Measurements from ENCODE around the gene KLRG1.
A peak's percentile ranks its signal among the peaks of the same experiment; 100 is the strongest.

Gene KLRG1

DNA sequence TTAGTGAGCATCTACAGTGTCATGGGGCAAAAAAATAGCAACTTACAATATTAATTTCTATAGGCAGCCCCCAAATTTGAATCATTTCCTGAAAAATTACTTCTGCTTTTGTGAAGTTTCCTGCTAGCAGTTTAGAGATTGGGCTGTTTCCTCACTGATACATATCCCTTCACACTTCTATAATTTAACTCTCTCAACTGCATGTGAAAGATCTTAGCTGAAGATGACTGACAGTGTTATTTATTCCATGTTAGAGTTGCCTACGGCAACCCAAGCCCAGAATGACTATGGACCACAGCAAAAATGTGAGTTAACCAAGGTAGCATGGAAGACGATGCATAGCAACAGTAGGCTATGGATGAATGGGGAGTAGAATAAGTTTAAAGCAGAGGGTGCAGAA, at the start of gene KLRG1:
KLRG1 (plus strand) TSS at position 134 of the 400 bp plus-strand sequence; CDS start at position 224, 90 bp downstream.
- peak; percentile 29 to 41 for DNase-seq

DNA sequence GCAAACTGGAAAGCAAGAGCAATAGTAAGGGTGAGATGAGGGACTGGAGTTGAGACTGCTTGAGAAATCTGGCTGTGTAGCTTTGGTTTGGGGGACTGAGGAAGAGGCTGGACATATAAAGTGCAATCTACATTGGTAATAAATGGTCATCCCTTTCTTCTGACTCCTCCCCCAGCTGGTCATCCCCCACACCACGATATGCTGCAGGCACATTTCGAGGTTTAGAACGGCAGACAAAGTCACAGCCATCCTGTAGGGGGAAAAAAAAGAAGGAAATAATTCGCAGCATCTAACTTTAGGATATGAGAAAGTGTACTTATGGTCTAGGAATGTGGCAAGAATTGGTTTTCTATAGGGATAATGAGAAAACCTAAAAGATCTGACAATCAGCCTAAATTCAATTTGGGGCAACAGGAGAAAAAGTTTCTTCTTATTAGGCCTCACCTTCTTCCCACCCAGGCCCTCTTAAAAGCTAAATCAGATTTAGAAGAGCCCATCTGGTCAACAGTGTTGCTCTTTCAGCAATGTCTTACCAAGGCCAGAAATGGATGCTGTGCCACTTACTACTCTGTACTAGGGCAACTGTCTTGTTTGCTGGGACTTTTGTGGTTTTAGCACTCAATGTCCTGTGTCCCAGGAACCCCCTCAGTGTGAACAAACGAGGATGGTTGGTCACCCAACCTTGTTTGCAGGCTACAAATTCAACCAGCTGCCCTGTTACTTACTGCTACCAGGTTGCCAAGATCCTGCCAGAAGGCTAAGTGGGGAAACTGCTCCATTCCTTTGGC, 47.5 kb upstream of the KLRG1 start:
- no peak for DNase-seq

DNA sequence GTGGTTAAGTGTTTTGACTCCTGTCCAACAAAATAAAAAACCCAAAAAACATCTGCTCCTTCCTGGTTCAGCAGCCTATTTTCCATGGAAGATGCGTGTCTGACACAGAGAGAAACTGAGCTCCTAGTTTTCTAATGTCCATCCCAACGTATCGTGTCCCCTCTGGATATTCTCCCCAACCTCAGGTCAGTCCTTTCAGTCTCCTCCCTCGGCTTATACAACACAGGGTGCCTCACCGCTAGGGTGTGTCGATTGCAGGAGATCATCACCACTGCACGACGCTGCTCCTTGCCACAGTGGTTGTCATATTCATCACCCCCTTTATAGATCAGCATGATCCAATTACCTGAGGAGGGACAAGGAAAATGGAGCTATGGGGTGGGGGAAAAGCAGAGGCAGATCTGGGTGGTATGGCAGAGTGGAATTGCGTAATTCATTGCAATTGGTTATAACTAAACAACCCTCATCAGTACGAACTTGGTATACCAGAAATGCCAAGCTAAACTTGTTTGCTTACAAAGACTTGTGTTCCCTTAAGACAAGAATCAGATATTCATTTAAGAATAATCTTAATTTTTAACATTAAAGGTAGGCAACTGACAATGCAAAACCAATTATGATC, 45.7 kb upstream of the KLRG1 start:
- no peak for DNase-seq

DNA sequence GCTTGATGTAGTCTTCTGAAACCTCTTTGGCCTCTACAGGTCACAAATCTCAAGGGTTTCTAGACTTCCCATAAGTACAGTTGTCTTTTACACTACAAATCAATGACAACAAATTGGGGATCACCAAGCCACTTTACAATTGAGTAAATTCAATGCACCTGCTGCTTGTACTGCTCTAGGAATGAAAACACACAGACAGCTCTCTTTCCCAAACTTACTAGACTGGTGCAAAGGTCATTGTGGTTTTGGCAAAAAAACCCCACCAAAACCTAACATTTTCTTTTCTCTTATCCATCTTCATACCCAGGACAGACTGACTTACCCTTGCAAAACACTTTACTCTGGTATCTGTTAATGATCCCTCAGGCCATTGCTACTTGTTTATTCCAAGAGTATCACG, 42.6 kb upstream of the KLRG1 start:
- no peak for DNase-seq

DNA sequence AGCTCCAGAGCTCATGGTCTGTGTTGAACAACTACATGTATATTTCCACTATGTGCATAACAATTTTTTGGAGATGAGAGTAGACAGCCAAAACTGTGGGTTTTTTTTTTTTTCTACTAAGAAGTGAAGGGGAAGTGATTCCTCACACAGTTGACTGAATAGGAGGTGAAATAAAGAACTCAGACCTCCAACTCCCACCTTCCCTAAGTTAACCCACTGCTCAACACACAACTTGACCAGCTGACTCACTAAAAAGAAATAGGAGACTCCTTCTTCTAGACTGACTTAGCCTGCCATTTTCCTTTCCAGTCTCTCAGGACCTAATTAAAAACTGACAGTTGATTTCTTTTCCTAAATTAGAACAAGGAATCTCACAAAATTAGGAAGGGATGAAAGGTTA, 41.6 kb upstream of the KLRG1 start:
- DNase-seq, result peak; percentile 48 to 82

DNA sequence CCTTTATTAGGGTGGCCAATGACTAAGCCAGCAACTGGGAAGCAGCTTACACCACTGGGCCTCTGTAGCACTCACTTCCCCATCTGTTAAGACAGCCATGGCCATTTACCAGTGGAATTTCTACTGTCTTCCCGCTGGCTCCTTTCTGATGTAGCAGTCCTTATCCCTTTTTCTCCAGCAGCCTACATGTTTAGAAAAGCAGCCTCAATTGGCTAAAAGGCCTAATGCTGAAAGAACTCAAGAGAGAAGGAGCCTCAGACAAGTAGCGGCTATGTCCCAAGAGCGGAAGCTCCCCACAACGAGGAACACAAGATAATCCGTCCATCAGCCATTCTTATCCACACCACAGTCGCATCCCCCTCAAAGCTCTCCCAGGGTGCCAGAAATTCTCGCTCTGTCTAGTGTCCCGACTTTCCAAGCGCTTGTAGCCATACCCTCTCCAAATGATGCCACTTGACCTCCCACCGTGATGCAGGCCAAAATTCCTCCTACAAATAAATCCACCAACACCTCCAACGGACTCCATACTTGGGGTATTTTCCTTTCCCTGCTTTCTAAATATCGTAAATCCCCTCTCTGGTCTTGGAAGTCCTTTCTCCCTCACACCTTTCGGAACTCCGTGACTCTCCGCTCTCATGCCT, 40.5 kb upstream of the KLRG1 start:
- peak; percentile 64 to 71 for DNase-seq

DNA sequence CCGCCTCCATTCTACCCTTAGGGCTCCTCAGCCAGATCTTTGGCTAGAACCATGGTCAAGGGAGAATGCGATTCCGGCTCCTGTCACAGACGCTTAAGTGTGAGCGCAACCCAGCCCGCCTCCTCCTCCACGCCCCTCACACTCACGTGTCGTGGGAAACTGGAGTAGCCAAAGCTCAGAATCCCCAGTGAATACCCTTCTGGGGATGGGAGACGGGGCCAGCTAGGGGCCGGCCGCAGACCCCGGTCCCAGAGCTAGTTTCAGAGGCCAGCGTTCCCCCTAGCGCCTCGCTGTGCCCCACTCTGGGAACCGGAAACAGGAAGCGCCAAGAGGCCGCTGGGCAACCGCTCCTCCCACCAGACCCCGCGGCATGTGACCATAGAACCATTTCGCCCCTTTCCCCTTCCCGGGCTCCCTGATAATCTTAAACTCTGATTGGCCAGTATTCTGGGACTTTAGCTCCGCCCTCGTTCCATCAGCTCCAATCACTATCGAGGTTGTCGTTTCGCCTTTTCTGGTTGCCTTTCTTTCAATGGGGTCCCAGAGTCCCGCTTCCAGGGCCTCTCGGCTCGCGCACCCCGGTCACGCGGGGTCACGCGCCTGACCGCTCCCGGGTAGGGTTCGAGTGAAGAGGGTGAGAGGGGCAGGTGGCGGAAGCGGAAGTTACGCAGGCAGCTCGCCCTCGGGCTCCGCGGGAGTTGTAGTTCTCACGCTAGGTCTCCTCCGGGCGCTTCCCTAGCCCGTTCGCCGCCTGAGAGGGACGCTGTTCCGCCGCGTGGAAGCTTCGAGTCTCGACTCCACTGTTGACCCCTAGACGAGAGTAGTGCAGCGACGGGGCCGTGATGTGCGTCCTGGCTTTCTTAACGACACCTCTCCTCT, 39.8 kb upstream of the KLRG1 start, which contains the start of gene M6PR:
M6PR (minus strand) TSS at position 304 of the 879 bp plus-strand sequence. CDS start 3,241 bp downstream, outside the sequence.
- DNase-seq, result peak; percentile 97 to 98

DNA sequence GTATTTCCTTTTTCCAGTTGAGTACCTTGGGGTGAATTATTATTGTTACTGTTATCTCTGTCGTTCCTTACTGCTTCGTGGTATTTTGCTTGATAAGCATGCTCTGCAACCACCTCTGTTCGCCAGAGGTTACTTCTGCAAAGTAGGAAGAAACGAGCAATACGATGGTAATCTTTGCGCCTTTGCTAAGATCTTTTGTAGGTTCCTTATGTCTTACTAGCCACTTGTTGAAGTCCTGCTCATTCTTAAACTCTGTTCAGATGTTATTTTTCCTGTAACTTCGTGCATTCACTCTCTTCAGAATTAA, 39.2 kb upstream of the KLRG1 start:
- no peak for DNase-seq

DNA sequence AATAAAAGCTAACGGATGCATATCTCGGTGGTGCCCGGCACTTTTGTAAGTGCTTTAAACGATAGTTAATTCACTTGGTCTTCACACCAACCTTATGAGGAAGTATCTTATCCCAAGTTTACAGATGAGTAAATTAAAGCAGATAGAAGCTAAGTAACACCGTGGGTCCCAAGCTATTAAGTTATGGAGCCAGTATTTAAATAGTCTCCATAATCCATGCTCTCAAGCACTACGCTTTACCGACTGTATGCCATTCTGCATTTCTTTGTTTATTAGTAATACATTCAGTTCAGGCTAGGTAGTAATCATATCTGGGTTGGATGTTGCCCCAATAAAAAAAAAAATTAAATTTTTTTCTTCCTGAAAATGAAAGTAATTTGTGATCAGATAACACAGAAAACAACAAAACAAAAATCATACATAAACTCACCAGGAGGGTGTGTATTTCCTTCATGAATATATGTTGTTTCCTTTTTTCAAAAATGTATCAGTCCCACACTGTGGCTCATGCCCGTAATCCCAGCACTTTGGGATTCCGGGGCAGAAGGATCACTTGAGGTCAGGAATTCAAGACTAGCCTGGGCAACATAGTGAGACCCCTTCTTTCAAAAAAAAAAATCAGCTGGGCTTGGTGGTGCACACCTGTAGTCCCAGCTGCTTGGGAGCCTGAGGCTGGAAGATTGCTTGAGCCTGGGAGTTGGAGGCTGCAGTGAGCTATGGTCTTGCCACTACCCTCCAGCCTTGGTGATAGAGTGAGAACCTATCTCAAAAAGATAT, 38.5 kb upstream of the KLRG1 start:
- peak; percentile 23 to 39 for DNase-seq

DNA sequence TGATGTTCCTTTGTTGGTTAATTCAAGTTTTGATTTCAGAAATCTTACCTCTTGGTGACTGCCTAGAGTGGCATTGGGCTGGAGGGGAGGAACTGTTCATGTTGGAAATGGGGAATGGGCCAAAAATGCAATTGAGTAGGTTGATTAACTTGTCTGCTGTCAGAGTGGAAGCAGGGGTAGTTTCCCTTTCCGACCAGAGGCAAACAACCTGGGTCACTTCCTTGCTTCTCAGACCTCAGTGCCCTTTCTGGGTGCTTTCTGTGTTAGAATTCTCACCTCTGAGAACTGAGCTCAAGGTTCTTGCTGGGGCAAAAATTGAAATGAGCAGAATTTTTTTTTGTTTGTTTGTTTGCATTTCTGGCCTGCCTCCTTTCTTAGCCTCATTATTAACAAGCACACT, 37.6 kb upstream of the KLRG1 start:
- peak in 1 of 2 donors; percentile 5 for DNase-seq

DNA sequence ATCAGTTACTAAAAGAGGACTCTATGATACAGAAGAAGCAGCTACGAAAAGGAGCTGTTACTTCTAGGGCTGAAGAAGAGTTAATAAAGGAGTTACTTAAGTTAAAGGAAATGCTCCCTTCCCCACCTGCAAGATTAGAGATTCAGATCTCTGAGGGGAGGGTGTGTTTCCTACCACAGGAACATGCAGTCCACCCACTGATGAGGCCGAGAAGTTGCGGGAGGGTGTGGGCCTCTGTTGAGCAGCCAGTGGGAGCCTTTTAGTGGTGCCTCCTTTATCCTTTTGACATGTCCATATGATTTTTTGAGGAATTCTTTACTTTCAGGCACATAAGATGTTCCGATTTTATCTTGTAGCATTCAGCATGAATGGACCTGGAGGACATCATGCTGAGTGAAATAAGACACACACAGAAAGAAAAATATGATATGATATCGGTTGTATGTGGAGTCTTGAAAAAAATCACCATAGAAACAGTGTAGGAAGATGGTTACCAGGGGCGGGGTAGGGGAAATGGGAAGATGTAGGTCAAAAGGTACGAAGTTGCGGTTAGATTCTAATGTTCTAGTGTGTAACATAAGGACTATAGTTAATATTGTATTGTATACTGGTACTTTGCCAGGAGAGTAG, 35.5 kb upstream of the KLRG1 start:
- no peak for DNase-seq

DNA sequence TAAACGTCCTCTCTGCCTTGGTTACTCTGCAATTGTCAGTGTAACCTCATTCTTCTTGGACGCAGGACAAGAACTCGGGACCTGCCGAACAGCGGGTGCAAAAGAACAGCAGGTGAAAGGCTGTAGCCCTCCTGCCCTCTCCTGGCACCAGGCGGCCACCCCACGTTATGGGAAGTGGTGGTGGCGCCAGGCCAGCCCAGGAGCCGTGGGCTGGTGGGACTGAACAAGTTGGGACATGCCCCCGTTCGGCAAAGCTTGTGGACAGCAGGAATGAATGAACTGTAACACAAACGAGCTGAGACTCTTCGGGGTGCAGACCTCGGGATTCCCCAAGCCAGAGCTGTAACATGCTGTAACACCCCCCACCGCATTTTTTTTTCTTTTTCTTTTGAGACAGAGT, 33.3 kb upstream of the KLRG1 start:
- no peak for DNase-seq

DNA sequence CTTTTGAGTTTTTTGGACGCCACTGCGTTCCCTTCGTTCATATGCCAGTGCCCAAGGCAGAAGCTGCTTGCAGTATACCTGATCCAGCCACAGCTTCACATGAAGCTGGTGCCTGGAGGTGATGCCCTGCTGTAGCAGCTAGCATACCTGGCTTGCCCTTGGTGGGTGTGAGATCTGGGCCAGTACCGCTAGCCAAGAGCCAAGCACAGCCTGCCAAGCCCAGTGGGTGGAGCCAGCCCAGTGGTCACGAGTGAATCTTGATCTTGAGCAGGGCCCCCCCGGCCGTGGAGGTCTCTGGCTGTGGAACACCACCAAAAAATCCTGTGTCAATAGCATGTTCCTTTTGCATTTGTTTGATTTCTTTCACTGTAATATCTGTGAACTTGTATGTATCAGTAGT, 32.6 kb upstream of the KLRG1 start:
- DNase-seq, result no peak

DNA sequence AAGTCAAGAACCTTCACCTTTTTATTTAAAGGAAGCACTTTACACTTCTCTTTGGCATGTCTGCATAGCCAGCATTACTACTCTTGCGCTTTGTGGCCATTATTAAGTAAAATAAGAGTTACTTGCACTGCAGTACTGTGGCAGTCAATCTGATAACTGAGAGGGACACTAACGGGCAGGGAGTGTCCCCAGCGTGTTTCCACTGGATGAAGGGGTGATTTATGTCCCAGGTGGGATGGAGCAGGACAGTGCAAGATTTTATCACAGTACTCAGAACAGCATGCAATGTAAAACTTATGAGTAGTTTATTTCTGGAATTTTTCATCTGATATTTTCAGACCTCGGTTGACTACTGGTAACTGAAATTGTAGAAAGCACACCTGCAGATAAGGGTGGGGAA, 31.8 kb upstream of the KLRG1 start:
- DNase-seq, result no peak

DNA sequence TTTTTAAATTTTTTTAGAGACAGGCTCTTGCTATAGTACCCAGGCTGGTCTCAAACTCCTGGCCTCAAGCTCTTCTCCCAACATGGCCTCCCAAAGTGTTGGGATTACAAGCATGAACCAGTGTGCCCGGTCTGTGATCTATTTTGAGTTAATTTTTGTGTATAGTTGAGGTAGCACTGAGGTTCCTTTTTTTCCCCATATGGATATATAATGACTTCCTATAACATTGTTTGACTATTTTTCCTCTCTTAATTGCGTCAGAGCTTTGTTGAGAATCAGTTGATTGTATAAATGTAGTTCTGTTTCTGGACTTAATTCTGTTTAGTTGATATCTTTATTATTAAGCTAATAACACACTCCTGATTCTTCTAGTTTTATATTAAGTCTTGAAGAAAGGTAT, 31.3 kb upstream of the KLRG1 start:
- DNase-seq, result peak; percentile 18 to 33

DNA sequence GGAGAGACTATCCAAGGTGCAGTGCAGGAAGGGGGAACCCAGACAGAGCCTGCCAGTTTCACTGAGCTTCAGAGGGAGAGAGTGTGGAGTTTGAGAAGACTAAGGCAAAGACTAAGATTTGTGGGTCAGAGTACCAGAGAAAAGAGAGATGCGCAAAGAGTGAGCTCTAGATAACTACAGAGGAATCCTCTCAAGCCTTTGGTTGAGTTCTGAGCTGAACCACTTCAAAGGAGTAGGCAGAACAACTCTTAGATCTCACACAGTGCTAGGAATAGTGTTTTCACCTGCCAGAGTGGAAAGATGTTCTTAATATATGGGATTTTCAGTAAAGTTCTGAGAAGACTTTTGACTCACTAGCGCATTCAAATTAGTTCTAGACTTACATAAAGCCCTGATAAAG, 29.2 kb upstream of the KLRG1 start:
- no peak for DNase-seq

DNA sequence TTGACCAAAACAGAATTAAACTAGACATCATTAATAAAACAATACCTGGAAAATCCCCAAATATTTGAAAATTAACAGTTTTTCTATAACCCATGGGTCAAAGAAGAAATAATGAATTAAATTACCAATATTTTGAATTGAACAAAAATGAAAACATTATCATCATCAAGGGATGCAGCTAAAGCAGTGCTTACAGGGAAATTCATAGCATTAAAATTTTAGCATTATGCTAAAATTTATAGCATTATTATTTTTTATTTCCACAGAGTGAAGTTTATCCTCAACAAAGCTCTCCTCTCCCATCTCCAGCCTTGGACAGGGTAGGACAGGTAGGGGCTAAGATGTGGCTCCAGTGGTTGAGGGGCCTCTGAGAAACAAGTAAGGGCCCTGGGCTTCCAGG, 20.6 kb upstream of the KLRG1 start:
- no peak for DNase-seq

DNA sequence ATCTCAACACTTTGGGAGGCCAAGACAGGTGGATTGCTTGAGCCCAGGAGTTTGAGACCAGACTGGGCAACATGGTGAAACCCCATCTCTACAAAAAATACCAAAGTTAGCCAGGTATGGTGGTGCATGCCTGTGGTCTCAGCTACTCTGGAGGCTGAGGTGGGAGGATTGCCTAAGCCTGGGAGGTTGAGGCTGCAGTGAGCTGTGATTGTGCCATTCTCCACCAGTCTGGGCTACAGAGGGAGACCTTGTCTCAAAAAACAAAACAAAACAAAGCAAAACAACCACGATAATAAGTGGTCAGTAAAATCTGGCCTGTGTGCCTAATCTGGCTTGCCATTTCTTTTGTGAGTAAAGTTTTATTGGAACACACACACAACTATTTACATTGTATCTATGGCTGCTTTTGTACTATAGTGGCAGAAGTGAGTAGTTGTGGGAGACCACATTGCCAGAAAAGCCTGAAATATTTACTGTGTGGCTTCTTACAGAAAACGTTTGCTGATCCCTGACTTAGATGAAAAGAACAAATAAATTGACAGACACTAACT, 19.4 kb upstream of the KLRG1 start:
- DNase-seq, result no peak

DNA sequence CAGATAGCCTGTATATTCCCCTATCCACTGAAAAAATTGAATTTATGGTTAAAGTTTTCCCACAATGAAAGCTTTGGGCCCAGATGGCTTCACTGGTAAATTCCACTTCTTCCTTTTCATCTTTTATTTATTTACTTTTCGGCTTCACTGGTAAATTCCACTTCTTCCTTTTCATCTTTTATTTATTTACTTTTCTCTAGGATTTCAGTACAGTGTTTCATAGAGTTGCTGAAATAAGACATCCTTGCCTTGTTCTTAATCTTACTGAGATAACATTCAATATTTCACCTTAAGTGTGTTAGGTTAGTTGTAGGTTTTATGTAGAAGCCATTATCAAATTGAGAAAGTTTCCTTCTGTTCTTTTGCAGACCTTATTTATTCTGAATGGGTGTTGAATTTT, 18.9 kb upstream of the KLRG1 start:
- DNase-seq, result no peak

DNA sequence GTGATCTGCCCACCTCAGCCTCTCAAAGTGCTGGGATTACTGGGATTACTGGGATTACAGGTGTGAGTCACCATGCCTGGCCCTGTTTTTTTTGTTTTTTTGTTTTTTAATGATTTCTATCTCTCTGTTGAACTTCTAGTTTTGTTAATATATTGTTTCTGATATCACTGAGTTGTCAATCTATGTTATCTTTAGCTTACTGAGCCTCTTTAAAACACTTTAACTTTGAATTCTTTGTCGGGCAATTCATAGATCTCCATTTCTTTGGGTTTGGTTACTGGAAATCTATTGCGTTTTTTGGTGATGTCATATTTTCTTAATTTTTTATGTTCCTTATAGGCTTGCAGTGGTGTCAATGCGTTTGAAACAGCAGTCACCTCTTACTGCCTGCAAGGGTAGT, 9.2 kb upstream of the KLRG1 start:
- DNase-seq, result no peak

DNA sequence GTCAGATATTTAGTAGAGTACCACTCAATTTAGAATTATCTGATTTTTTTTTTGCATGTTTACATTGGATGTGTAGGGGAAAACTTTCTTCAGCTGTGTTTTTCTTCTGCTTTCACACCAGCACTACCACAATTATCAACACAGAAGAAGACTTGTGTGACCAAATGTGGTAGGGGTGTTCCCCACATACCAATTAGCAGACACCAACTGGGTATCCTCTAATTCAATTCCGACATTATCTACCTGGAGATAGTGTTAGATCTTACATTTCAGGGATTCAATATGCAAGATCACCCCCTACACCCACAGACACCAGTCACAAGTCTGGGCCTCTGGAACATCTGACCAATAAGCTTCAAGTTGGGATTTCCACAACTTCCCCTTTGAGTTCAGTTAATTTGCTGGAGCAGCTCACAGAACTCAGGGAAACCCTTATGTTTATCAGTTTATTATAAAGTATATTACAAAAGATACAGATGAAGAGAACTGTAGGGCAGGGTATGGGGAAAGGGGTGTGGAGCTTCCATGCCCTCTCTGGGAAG, 4.1 kb upstream of the KLRG1 start:
- DNase-seq, result peak; percentile 67 to 75
